Suppressor macrophage (primary cell): ENCODE results near the gene EML6.

Experiments
- DNase-seq, 4 experiments: peaks; one replicate each; pipeline ENCODE4 v3.0.0-alpha.2; 2020 to 2022

Gene EML6

GRCh38 chr2:55009277-55010060 lies 286.0 kb downstream of the EML6 start:
- peak in 2 of 4 experiments; percentile 12 to 23 for DNase-seq

- DNase-seq, result peak; percentile 75 to 86 (median 80)
Observed at GRCh38 chr2:55010149-55010591, 286.7 kb downstream of the EML6 start.

DNA sequence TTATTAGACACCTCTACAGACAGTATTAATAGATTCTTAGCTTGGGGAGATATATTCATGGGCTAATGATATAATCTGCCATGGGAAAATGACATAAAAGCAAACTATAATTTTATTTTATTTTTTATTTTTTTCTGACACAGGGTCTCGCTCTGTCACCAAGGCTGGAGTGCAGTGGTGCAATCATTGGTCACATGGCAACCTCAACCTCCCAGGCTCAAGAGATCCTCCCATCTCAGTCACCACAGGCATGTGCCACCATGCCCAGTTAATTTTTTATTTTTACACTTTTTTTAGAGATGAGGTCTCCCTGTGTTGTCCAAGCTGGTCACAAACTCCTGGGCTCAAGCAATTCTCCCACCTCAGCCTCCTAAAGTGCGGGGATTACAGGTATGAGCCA lies 287.5 kb downstream of the EML6 start:
- peak; percentile 38 to 64 (median 62) for DNase-seq

DNA sequence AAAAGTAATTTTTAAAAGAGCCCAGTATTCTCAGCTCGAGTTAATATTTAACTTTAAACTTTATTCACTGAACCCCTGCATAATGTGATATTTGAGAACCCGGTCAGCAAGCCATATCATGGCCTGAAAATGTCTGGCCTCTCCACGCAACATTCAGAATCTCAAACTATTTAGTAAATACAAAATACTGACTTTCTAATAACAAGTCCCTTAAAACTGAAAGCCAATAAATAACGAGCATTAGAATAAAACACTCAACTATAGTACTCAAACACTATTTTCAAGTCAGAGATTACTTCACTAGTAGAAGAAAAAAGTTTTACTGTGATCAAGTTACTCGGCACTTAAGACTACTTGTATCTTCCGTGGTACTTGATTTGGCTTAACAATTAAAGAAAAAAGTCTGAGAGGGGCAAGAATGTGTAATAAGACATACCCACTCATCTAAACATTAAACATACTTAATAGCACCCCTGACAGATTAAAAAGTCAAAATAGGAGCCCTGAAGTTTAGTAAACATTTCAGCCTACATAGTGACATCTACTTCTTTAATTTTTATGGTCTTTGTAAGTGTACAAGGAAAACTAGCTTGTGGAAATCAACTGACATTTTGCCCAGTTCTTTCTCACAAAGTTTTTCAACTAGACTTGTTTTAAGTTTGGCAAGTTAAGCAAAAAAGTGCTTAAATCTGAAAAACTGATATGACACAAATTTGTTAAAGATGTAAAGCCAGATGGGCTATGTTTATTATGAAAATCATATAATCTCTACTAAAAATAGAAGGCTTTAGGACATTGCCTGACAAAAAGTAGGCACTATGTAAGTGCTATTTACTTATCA lies 288.6 kb downstream of the EML6 start:
- no peak for DNase-seq

- no peak for DNase-seq
Observed at GRCh38 chr2:55012672-55013484, 289.4 kb downstream of the EML6 start.

DNA sequence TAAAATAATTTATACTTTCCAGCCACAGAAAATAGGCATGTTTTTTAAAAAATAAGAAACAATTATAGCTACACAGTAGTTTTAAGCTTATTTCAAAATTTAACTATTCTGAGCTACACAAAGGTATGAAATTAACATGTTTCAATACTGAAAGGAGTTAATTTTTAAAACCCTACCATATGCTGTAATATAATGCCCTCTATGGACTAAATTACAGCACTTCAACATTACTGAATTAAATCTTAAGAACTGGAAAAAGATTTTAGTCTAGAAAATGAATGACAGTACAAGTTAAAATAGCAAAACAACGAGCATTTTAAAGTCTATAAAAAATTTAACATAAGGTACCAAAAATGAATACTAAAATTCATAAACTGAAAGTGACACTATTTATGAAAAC lies 290.5 kb downstream of the EML6 start:
- no peak for DNase-seq

GRCh38 chr2:55014962-55015939 lies 291.8 kb downstream of the EML6 start:
- DNase-seq, result peak; percentile 50 to 69 (median 60)

DNA sequence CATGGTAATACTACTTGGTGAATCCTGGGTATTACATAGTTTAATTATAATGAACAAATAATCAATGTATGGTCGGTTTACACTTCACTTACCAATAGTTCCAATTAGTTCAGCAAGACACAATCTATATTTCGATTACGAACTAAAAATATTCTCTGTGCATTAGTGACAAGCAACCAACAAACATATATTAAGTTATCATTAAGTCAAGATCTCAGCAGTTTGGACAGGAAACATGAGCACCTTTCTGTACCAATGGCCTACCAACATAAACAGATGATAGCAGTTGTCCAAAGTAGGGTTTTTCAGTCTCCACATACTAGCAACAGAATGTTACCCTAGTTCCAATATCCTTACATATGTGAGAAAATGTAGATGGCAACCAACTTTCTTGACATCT lies 294.0 kb downstream of the EML6 start:
- no peak for DNase-seq

GRCh38 chr2:55017880-55018279 lies 294.4 kb downstream of the EML6 start:
- DNase-seq, result no peak

DNA sequence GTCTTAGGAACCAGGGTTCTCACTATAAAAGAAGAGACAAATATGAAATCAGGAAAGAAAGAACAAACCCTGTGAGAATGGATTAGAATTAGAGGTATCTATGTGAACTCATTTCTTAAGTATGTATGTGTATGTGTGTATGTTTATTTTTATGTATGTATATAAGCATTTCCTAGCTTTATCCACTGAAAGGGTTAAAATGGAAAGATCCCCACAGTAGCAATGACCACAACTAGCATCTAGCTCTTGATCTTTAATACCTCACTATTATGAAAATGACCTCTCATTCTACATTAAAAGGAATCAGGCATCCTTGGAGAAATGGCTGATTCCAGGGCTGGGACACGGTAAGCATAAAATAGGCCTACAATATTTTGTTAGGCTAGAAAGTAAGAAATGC lies 295.2 kb downstream of the EML6 start:
- no peak for DNase-seq

GRCh38 chr2:55019526-55020258 lies 296.2 kb downstream of the EML6 start:
- DNase-seq, result peak; percentile 15 to 88 (median 63)
